Smooth muscle cell (in vitro differentiated cells): ENCODE measurements around the gene TNFRSF8. TPM values are rescaled to one million over a fixed set of nuclear protein-coding genes. Genes with fewer than 3 reads are reported as not detected.

Experiments
- DNase-seq: peaks from one replicate; lab custom pipeline; 2025; ENCODE audit not compliant: unreplicated experiment; lab: John Stamatoyannopoulos, UW
- H2AFZ ChIP-seq: fragments of 200-600 bp; sonication (generic); 2 replicates; pipeline ENCODE4 v1.6.0; 2016; ENCODE audit warnings: antibody characterized with exemption, low read depth, mild to moderate bottlenecking
- H3F3A ChIP-seq: fragments of 200-600 bp; sonication (generic); 2 replicates; pipeline ENCODE4 v1.6.0; 2017; ENCODE audit warnings: antibody characterized with exemption, low read depth
- H3K27ac ChIP-seq: fragments of 200-600 bp; sonication (generic); 2 replicates; pipeline ENCODE4 v1.5.1; 2016; ENCODE audit warnings: low read depth, mild to moderate bottlenecking
- H3K27me3 ChIP-seq: fragments of 200-600 bp; sonication (generic); 2 replicates; pipeline ENCODE4 v1.6.1; 2016; ENCODE audit warnings: low read depth, mild to moderate bottlenecking
- H3K36me3 ChIP-seq: fragments of 200-600 bp; sonication (generic); 2 replicates; pipeline ENCODE4 v1.5.1; 2016; ENCODE audit warnings: low read depth
- H3K4me1 ChIP-seq: fragments of 200-600 bp; sonication (generic); 2 replicates; pipeline ENCODE4 v1.5.1; 2016; ENCODE audit warnings: low read depth
- H3K4me2 ChIP-seq: fragments of 200-600 bp; sonication (generic); 2 replicates; pipeline ENCODE4 v1.6.0; 2016; ENCODE audit warnings: mild to moderate bottlenecking
- H3K4me3 ChIP-seq: fragments of 200-600 bp; sonication (generic); 2 replicates; pipeline ENCODE4 v1.5.1; 2016; ENCODE audit warnings: mild to moderate bottlenecking
- H3K79me2 ChIP-seq: fragments of 200-600 bp; sonication (generic); 2 replicates; pipeline ENCODE4 v1.6.0; 2016; ENCODE audit warnings: low read depth, mild to moderate bottlenecking
- H3K9ac ChIP-seq: fragments of 200-600 bp; sonication (generic); 2 replicates; pipeline ENCODE4 v1.6.0; 2016; ENCODE audit warnings: low read depth
- H3K9me3 ChIP-seq: fragments of 200-600 bp; sonication (generic); replicated peaks from 2 replicates; pipeline ENCODE4 v1.5.1; 2016; ENCODE audit warnings: low read depth
- H4K20me1 ChIP-seq: fragments of 200-600 bp; sonication (generic); 2 replicates; pipeline ENCODE4 v1.6.0; 2016; ENCODE audit warnings: low read depth
- CTCF ChIP-seq: fragments of 200-600 bp; sonication (generic); IDR thresholded peaks from 2 replicates; pipeline ENCODE4 v1.5.1; 2017; ENCODE audit warnings: borderline replicate concordance, mild to moderate bottlenecking, antibody characterized with exemption; ENCODE audit not compliant: insufficient read depth, poor library complexity, severe bottlenecking
- WGBS: methylation state at CpG from one replicate; pipeline ENCODE4 v1.1.7; 2016; ENCODE audit warnings: low lambda C conversion rate; 5-methylcytosine and 5-hydroxymethylcytosine counted together
- polyA plus RNA-seq: library from polyadenylated mRNA; unstranded; fragments of >200 nt; fragmentation: Nextera tagmentation; extraction: Ambion mirVana; gene quantifications from 2 replicates; pipeline ENCODE4 v1.2.1, GENCODE V29; 2016
- total RNA-seq: library from RNA; depleted of rRNA; stranded (reverse); fragments of >200 nt; gene quantifications from 2 replicates; pipeline ENCODE4 v1.2.3, GENCODE V29; 2014

Gene TNFRSF8
- total and polyA plus RNA-seq, 2 experiments from 2014 or later = 0.54 to 1.3 TPM

- TF ChIP-seq CTCF = no peak
- Histone ChIP-seq H3K9me3 (no peaks in the 10 kb centered on the region), H3K79me2 (no peaks in the 10 kb centered on the region), H3K27ac (peak overlapping the region; percentile 98), H4K20me1 (no peaks in the 10 kb centered on the region), H3F3A (peaks cover 22% of the 10 kb centered on the region), H3K36me3 (no peaks in the 10 kb centered on the region), H3K4me3 (no peak overlapping the region), H3K27me3 (no peaks in the 10 kb centered on the region), H3K9ac (peak overlapping the region; percentile 92), H3K4me2 (peak overlapping the region; percentile 70), H2AFZ (no peak overlapping the region), H3K4me1 (peaks cover 19% of the 10 kb centered on the region)
- WGBS = 65% methylated on average over 11 of the region's 11 CpGs
- DNase-seq = no peak
Measured at GRCh38 chr1:12178511-12178910, 115.4 kb downstream of the TNFRSF8 start.

GRCh38 chr1:12179111-12179519 is 116.0 kb downstream of the TNFRSF8 start:
- Histone ChIP-seq H4K20me1 (no peaks in the 10 kb centered on the region), H2AFZ (no peak overlapping the region), H3F3A (peaks cover 22% of the 10 kb centered on the region), H3K9me3 (no peaks in the 10 kb centered on the region), H3K27me3 (no peaks in the 10 kb centered on the region), H3K27ac (peak overlapping the region; percentile 98), H3K4me1 (peaks cover 23% of the 10 kb centered on the region), H3K36me3 (no peaks in the 10 kb centered on the region), H3K4me3 (no peak overlapping the region), H3K4me2 (peak overlapping the region; percentile 70), H3K9ac (peak overlapping the region; percentile 92), H3K79me2 (no peaks in the 10 kb centered on the region)
- TF ChIP-seq CTCF = no peak
- DNase-seq = peak; percentile 31
- 31% methylated on average over 17 of the region's 17 CpGs for WGBS

- H3K4me2 ChIP-seq = no peak overlapping the region
- H3K4me3 ChIP-seq = no peak overlapping the region
- peaks cover 18% of the 10 kb centered on the region for H3F3A ChIP-seq
- no peaks in the 10 kb centered on the region for H4K20me1 ChIP-seq
- DNase-seq = no peak
- no peaks in the 10 kb centered on the region for H3K79me2 ChIP-seq
- WGBS = 96% methylated on average over 8 of the region's 8 CpGs
- H3K9ac ChIP-seq = peak overlapping the region; percentile 69
- no peak for TF ChIP-seq CTCF
- no peaks in the 10 kb centered on the region for H3K9me3 ChIP-seq
- no peaks in the 10 kb centered on the region for H3K27me3 ChIP-seq
- peak overlapping the region; percentile 98 for H3K27ac ChIP-seq
- H3K36me3 ChIP-seq = no peaks in the 10 kb centered on the region
- peaks cover 27% of the 10 kb centered on the region for H3K4me1 ChIP-seq
- no peak overlapping the region for H2AFZ ChIP-seq
Measured at GRCh38 chr1:12179676-12180075, 116.6 kb downstream of the TNFRSF8 start.

- 89% methylated on average over 10 of the region's 10 CpGs for WGBS
- peaks cover 25% of the 10 kb centered on the region for H3K4me1 ChIP-seq
- TF ChIP-seq CTCF = no peak
Measured at GRCh38 chr1:12180315-12180714, 117.2 kb downstream of the TNFRSF8 start.

More at GRCh38 chr1:12180315-12180714, 117.2 kb downstream of the TNFRSF8 start:
- H4K20me1 ChIP-seq = no peaks in the 10 kb centered on the region
- no peaks in the 10 kb centered on the region for H3K79me2 ChIP-seq
- no peaks in the 10 kb centered on the region for H3K36me3 ChIP-seq
- no peaks in the 10 kb centered on the region for H3K9me3 ChIP-seq
- no peak overlapping the region for H3K4me2 ChIP-seq
- peaks cover 14% of the 10 kb centered on the region for H3F3A ChIP-seq
- no peak overlapping the region for H3K9ac ChIP-seq
- no peak overlapping the region for H2AFZ ChIP-seq
- H3K27ac ChIP-seq = peak overlapping the region; percentile 98
- no peak overlapping the region for H3K4me3 ChIP-seq
- H3K27me3 ChIP-seq = no peaks in the 10 kb centered on the region
- DNase-seq = no peak
